Prostate gland (tissue), 2 donors: ENCODE data around the gene RCAN2. TPM values are rescaled to one million over a fixed set of nuclear protein-coding genes. Genes with fewer than 3 reads are reported as not detected.
A peak's percentile ranks its signal among the peaks of the same experiment; 100 is the strongest.

ENCODE experiments used
- DNase-seq: peaks from one replicate; pipeline ENCODE4 v3.0.0-alpha.2; 2019; ENCODE audit warnings: low spot score
- H3K27ac ChIP-seq, 2 donors: fragments of 200-600 bp; sonication (generic); 2 replicates each; pipeline ENCODE4 v1.5.1; 2017 to 2019
- H3K27me3 ChIP-seq: fragments of 200-600 bp; sonication (generic); replicated peaks from 2 replicates; pipeline ENCODE4 v1.5.1; 2019; ENCODE audit not compliant: insufficient read depth
- H3K36me3 ChIP-seq, 2 donors: fragments of 200-600 bp; sonication (generic); 1 replicate in 1 of 2; 2 replicates in 1 of 2; pipeline versions ENCODE4 v1.5.1 to v1.8.1; 2017 to 2019
- H3K4me1 ChIP-seq: fragments of 200-600 bp; sonication (generic); replicated peaks from 2 replicates; pipeline ENCODE4 v1.5.1; 2019
- H3K4me3 ChIP-seq, 2 donors: fragments of 200-600 bp; sonication (generic); 2 replicates each; pipeline ENCODE4 v1.5.1; 2017 to 2019
- H3K9me3 ChIP-seq: fragments of 200-600 bp; sonication (generic); 2 replicates; pipeline ENCODE4 v1.5.1; 2017
- CTCF ChIP-seq, 4 experiments: fragments of 200-600 bp in 2 of 4; fragments of 450-650 bp in 2 of 4; sonication (generic) in 2 of 4; IDR thresholded peaks; 1 replicate in 3 of 4; 2 replicates in 1 of 4; pipeline ENCODE4 v1.5.1; 2016 to 2019; ENCODE audit warnings: antibody characterized with exemption in 4 of 4, mild to moderate bottlenecking in 2 of 4, moderate library complexity in 2 of 4
- POLR2A ChIP-seq: fragments of 450-650 bp; IDR thresholded peaks from one replicate; pipeline ENCODE4 v1.6.1; 2016; ENCODE audit warnings: antibody characterized with exemption, mild to moderate bottlenecking
- POLR2AphosphoS5 ChIP-seq: sonication (generic); formaldehyde crosslinking; IDR thresholded peaks from one replicate; pipeline ENCODE4 v1.6.1; 2017; ENCODE audit warnings: antibody characterized with exemption
- WGBS: methylation state at CpG from one replicate; pipeline ENCODE4 v1.1.5; 2018; 5-methylcytosine and 5-hydroxymethylcytosine counted together
- intact Hi-C: fragments of 100-400 bp; cut with DNase I; formaldehyde crosslinking; loops from one replicate; pipeline ENCODE4 v1.14.2; 2022
- total RNA-seq, 2 donors: library from RNA; depleted of rRNA; stranded (reverse); fragments of >200 nt; gene quantifications; one replicate each; pipeline ENCODE4 v1.1.0, GENCODE V29; 2016

Gene RCAN2
- total RNA-seq, 2 donors from 2014 or later: 12.3 to 14.2 TPM

- 37% methylated on average over 3 of the region's 3 CpGs for WGBS
- Histone ChIP-seq H3K9me3 (no peaks in the 10 kb centered on the region), H3K27me3 (no peaks in the 10 kb centered on the region), H3K27ac (no peak overlapping the region), H3K36me3 (no peaks in the 10 kb centered on the region), H3K4me1 (peaks cover 6% of the 10 kb centered on the region), H3K4me3 (no peak overlapping the region)
- no peak for DNase-seq
- intact Hi-C loops: no loop called here
- TF ChIP-seq CTCF (IDR thresholded peaks at IDR 0.05) (no peak), POLR2AphosphoS5 (no peak), POLR2A (no peak)
These were observed 37.4 kb downstream of the RCAN2 start for GRCh38 chr6:46453741-46454316.

GRCh38 chr6:46453216-46453615, 38.0 kb downstream of the RCAN2 start:
- H3K4me3 ChIP-seq: no peak overlapping the region
- intact Hi-C loops: no loop called here
- H3K27me3 ChIP-seq: no peaks in the 10 kb centered on the region
- 9% methylated on average over 4 of the region's 4 CpGs for WGBS
- TF ChIP-seq POLR2AphosphoS5 (peak; percentile 11), CTCF (IDR thresholded peaks at IDR 0.05) (no peak)
- H3K4me1 ChIP-seq: peaks cover 6% of the 10 kb centered on the region
- H3K27ac ChIP-seq: no peak overlapping the region
- peak; percentile 10 for DNase-seq
- H3K9me3 ChIP-seq: no peaks in the 10 kb centered on the region
- no peaks in the 10 kb centered on the region for H3K36me3 ChIP-seq

- H3K4me3 ChIP-seq: no peak overlapping the region
- DNase-seq: peak; percentile 27
- TF ChIP-seq POLR2AphosphoS5 (no peak), CTCF (IDR thresholded peaks at IDR 0.05) (no peak), POLR2A (no peak)
- intact Hi-C loops: no loop called here
- no peaks in the 10 kb centered on the region for H3K36me3 ChIP-seq
- H3K27me3 ChIP-seq: no peaks in the 10 kb centered on the region
- peak overlapping the region in 1 of 2 donors; percentile 1 for H3K27ac ChIP-seq
- 57% methylated on average over 3 of the region's 3 CpGs for WGBS
- H3K4me1 ChIP-seq: peaks cover 6% of the 10 kb centered on the region
- H3K9me3 ChIP-seq: no peaks in the 10 kb centered on the region
These were observed 38.8 kb downstream of the RCAN2 start for GRCh38 chr6:46452312-46452917.

- intact Hi-C loops: no loop called here
- no peak overlapping the region for H3K27ac ChIP-seq
- WGBS: 25% methylated on average over 4 of the region's 4 CpGs
These were observed 39.9 kb downstream of the RCAN2 start for GRCh38 chr6:46451343-46451742.

More at GRCh38 chr6:46451343-46451742, 39.9 kb downstream of the RCAN2 start:
- TF ChIP-seq POLR2A: no peak
- TF ChIP-seq POLR2AphosphoS5: no peak
- TF ChIP-seq CTCF (IDR thresholded peaks at IDR 0.05): no peak
- no peaks in the 10 kb centered on the region for H3K9me3 ChIP-seq
- H3K4me3 ChIP-seq: no peak overlapping the region
- H3K4me1 ChIP-seq: peaks cover 6% of the 10 kb centered on the region
- H3K27me3 ChIP-seq: no peaks in the 10 kb centered on the region
- H3K36me3 ChIP-seq: no peaks in the 10 kb centered on the region
- no peak for DNase-seq
